GM19239 (cell line): Measurements from ENCODE around the gene PRKCE.

Source experiments
- DNase-seq: peaks from one replicate; pipeline ENCODE4 v3.0.0; 2011; ENCODE audit warnings: low spot score; ENCODE audit not compliant: insufficient read length
- FAIRE-seq: peaks from 2 replicates; lab custom pipeline; 2011; peaks lifted over from hg19 to GRCh38; lab: Jason Lieb, UNC

The PRKCE gene

DNA sequence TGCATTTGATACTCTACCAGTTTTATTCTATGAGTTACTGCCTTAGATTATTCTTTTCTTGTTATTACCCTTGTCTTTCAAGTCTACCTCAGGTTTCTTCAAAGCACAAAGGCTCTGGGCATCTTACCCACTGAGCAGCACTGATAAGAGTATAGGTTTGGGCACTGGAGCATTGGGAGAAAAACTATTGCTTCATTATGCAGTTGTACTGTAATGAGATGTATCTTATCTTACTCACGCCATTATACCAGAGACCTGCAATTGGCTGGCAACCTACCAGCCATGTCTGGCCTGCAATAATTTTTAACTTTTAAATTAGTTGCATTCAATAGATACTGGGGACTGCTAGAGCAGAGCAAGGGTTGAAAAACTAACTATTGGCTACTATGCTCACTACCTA, 21.5 kb upstream of the PRKCE start:
- DNase-seq (no peak), FAIRE-seq (no peak)

DNA sequence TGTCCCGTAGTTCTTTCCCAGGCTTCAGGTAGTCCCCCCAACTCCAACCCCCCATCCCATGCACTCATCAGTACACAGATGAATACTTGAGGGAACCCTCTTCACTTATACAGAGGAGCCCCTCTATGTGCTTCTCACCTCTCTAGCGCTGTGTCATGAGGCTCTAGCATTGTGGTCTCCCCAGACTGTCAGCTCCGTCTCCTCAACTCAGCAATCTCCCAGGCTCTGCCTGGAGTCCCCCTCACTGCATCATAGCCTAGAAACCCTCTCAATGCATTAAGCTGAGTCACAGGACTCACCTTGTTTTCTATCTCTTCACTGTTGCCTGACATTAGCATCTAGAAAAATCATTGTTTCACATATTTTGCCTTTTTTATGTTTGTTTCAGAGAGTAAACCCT, 20.2 kb upstream of the PRKCE start:
- FAIRE-seq (no peak), DNase-seq (no peak)

DNA sequence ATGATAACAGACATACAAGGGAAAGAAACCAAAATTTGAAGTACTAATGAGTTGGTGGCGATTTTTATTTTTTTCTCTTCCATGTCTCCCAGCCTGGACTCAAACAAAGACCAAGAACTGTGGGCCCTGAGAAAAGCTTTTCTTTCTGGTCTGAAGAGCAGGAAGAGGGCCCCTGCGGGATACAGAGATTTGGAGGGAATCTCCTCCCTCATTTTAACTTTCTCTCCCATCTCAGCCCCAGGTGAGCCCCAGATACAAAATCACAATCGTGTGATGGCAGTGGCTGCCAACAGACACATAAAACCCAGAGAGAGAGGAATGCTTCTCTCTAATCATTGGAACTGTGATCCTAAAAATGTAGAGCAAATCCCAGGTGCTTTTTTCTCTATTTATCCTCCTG, 19.5 kb upstream of the PRKCE start:
- FAIRE-seq, result no peak
- DNase-seq, result no peak

DNA sequence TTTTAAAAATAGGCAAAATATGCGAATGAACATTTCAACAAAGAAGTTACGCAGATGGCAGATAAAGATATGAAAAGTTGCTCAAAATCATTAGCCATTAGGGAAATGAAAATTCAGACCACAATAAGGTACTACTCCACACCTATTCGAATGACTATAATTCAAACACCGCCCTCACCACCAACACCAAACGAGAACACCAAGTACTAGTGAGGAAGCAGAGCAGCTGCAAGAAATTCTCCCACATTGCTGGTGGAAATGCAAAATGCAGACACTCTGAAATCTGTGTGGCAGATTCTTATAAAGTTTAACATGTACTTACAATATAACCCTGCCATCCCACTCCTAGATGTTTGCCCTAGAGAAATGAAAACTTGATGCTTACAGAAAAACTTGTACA, 17.3 kb upstream of the PRKCE start:
- DNase-seq (no peak), FAIRE-seq (peak; percentile 62)

DNA sequence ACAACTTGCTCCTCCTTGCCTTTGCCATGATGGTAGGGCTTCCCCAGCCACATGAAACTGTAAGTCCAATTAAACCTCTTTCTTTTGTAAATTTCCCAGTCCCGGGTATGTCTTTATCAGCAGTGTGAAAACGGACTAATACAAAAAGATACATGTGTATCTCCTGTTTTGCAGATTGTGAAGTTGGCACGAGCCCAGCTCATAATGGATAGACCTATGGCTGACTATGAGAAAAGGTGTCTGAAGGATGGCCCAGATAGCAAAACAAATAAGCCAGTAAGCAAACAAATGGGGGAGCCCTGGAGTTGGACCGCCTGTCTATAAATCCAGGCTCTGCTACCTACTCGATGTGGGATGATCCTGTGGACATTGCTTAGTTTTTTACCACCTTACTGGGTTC, 15.5 kb upstream of the PRKCE start:
- FAIRE-seq, result no peak

DNA sequence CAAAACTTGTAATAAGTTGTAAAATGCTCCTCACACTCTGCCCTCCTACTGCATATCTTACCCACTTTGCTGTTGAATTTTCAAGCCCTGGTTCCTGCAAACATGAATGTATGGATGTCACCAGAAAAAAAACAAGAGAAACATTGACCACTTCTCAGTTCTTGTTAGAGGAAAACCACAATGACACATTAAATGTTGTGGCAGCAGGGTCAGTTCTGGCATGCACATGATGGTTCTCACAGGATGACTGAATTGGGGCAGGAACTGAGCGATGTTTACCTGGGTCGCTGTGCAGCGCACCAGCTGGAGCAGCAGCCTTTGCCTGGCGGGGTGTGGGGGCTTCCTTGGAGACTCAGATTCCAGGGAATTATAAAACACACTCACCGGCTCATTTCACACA, 14.0 kb upstream of the PRKCE start:
- DNase-seq, result no peak
- FAIRE-seq, result peak; percentile 79

More for the DNA sequence above, 15.5 kb upstream of the PRKCE start:
- DNase-seq, result no peak

DNA sequence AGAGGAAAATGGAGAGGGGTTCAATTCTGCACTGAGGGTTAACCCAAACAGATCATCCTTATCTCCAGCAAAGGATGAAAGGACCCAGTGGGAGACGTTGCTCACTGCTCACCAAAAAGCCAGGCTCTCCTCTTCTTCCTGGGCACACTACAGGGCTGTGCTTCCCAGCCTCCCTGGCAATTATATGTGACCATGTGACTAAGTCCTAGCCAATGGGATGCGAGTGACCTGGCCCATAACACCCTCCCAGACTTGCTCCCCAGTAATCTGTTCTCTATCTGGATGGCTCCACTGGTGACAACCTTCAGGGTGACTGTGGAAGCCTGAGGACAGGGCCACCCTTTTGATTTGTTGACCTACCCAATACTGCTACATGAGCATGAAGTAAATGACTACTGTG, 10.9 kb upstream of the PRKCE start:
- no peak for FAIRE-seq
- DNase-seq, result no peak

DNA sequence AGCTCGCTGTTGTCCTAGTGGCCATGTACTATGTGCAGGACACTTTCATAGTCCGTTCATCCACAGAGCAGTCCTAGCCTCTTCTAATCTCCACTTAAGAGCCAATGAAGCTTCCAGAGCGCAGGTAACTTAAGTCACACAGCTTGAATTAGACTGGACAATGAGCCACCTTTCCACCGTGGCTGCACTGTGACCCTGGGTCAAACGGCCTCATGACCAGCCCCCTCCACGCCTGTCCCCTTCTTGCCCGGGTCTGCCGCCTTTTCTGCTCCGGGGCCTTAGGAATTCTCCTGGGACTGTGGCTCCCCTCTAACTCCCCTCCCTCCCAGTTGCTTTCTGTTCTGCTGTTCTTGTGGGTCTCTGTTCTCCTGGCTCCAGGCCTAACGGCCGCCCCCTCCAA, 8.4 kb upstream of the PRKCE start:
- no peak for FAIRE-seq

DNA sequence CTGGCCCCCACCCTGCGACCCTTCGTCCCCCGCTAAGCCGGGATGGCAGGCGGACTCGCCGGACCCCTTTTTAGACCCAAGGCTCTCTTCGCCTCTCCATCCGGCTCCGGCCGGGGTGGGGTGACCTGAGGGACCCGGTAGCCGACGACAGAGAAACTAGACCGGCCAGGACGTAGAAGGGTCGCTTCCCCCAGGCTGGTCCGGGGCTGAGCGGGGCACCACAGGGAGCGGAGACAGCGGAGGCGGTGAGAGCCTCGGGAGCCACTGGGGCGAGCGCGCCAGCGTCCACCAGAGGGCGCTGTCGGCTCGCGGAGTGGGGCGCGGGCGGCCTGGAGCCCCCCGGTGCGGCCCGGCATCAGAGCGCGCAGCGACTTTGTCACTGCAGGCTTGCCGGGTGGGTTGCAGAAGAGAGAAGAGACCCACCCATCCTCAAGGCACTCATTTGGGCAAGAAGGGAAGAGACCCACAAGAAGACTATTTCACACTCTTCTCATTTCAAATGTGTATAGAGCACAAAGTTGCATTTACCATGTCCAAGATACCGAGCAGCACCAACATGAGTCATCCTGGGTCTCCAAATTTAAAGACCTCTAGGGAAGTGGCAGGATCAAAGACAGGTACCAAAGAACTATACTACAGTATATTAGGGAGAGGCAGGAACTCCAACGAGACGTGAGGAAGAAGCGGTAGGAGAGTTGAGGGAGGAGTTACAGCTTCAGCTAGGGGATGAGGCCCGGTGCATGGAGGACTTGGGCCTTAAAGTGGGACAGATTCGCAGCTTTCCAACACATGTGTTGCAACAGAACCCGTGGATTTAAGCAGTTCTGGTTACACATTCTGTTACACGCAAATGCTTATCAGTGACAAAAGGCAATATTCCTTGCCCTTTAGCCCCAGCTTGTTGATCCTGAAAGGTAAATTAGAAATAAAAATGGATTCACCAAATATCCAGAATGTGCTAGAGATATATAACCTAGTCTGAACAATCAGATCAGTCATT, 7.6 kb upstream of the PRKCE start:
- FAIRE-seq (peak; percentile 77), DNase-seq (peak; percentile 71)

More for the DNA sequence above, 8.4 kb upstream of the PRKCE start:
- no peak for DNase-seq

DNA sequence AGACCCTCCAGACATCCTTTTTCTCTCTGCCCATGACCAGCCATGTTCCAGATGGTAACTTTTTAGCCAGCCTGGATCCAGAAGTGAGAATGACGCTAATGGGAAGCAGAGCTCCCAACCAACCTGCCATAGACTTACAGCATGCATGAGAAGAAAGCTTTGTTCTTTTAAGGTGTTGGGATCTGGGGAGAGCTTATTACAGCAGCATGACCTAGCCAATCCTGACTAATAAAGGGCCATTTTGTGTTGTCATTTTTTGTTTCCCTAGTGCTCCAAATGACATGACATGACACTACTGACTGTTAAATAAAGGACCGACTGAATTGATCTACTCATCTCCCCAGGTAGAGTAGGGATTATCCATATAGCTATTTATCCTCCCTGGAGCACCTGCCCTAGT, 5.2 kb upstream of the PRKCE start:
- FAIRE-seq (no peak), DNase-seq (no peak)

DNA sequence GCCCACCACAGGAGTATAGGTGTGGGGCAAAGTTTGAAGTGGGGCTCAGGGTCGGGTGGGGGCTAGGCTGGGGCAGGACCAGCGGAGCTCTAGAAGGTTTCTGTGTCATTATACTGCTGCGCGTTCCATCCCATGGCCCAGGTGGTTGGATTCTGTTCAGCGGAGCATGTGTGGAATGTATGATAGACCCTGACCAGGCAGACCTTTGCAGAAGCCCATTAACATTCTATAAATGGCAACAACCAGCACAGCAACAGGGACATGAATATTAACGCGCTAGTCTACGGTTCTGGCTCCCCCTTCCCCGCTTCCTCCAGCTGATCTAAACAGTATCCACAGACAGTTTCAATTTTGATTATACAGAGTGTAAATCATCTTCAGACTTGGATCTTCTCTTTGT, 4.1 kb upstream of the PRKCE start:
- no peak for FAIRE-seq
- DNase-seq, result no peak

DNA sequence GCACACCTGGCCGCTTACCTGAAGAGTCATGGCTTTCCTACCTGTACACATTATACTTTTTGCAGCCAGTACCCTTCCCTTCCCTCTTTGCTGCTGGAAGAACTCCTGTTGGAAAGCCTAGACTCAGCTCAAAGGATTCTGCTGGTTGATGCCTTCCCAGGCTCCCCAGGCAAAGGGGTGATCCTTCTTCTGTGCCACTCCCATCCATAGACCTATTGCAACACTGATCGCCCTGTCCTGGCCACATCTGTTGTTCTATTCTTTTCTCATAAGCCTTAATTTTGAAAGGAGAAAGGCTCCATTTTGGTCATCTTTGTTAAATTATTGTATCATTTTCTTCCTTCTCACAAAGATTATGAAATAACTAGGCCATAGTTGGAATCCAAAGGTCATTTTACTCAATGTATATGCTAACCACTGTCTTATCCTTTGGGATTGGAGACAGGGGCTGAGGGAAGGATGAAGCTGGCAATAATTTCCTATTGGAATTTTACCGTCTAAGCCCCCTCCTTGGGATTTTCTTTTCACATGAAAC, 3.4 kb upstream of the PRKCE start:
- DNase-seq (no peak), FAIRE-seq (no peak)

DNA sequence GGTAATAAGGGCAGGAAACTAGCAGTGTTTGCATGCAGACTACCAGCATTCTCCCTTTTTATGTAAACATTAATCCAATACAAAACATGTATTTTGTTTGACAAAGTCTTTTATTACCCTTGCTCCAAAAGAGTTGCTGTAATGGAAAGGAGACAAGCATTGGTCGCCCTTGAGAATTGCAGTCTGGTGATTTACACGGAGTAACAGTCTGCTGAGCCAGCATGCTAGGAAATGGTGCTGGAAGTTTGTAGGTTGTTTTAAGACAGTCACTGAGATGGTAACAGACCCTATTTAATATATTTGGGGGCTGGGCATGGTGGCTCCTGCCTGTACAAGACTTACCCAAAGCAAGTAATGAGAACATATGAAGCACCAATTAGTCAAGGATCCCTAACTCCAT, 2.8 kb upstream of the PRKCE start:
- DNase-seq, result no peak
- FAIRE-seq, result no peak

DNA sequence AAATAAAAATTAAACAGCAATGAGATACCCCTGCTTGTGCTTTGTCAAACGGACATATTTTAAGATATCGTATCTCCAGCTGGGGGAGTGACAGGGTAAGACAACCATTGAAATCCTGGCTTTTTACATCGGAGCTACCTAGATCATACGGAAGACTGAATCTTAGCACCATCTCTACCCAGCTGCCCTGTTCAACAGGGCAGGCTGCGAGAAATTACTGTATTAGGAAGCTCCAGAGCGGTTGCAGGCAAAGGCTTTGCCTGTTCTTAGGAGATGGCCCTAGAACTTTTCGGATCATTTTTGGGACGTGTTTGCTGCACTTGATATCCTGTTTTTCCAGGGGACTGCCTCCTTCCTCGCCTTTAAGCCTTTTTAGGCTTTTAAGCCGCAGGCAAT, 2.0 kb upstream of the PRKCE start:
- FAIRE-seq, result no peak
- no peak for DNase-seq

DNA sequence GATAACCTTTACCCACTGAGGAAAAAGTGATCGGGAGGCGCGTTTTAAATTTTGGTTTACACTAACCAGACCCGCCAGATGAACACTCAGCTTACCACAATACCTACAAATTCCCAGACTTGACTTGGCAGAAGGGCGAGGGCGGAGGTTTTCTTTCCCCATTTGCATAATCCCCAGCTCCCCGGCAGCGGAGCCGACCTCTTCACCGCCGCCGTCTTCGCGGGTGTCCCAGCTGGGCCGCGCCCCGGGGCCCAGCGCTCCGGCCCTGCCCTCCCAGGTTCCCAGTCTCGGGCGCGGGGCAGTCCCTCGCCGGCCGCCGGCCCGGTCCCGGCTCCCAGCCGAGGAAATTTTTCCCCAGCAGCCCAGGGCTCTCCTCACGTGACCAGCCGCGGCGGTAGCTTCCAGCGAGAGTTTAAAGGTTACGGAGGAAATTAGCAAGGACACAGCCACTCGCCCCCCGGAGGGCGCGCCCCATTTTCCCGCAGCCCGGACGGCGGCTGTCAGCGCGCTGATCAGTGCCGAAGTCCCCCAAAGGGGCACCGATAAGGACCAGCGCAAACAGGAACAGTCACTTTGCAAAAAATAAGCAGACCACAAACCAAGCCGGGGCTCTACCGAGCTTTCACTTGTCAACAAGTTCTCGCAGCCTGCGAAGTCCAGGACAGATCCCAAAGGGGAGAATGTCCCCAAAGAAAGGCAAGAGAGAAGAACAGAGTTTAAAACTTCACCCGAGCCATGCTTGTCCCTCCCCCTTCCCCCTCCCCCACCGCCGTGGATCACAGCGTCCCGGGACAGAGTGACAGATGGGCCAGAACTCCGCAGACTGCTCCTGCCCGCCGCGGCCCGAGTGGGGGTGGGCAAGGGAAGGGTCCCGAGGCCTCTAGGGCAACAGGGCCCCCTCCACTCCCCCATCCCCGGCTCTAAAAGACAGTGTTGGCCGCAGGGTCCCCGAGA, 1.3 kb upstream of the PRKCE start:
- peak; percentile 57 for FAIRE-seq
- no peak for DNase-seq

DNA sequence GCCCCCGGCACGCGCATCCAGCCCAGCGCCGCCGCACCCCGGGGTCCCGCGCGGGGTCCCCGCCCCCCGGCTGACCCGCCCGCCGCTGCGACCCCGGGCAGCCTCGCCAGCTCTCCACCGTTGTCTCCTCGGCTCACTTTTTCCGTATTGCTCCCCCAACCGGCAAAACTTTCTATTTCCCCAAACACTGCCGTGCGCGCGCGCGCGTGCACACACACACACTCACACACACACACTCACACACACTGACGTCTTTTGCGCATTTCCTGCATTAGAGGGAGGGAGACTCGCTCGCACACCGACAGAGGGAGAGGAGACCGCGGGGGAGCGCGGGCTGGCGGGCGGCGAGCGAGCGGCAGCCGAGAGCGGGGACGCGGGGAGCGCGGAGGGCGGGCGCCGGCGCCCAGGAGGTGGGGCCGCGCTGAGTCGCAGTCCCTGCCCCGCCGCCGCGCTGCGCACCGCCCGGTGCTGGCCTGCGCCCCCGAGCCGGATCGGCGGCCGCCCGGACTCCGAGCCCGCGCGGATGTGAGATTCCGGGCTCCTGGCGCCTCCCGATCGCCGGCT, 542 bp upstream of the PRKCE start:
- FAIRE-seq (peak; percentile 95), DNase-seq (peak; percentile 90)

DNA sequence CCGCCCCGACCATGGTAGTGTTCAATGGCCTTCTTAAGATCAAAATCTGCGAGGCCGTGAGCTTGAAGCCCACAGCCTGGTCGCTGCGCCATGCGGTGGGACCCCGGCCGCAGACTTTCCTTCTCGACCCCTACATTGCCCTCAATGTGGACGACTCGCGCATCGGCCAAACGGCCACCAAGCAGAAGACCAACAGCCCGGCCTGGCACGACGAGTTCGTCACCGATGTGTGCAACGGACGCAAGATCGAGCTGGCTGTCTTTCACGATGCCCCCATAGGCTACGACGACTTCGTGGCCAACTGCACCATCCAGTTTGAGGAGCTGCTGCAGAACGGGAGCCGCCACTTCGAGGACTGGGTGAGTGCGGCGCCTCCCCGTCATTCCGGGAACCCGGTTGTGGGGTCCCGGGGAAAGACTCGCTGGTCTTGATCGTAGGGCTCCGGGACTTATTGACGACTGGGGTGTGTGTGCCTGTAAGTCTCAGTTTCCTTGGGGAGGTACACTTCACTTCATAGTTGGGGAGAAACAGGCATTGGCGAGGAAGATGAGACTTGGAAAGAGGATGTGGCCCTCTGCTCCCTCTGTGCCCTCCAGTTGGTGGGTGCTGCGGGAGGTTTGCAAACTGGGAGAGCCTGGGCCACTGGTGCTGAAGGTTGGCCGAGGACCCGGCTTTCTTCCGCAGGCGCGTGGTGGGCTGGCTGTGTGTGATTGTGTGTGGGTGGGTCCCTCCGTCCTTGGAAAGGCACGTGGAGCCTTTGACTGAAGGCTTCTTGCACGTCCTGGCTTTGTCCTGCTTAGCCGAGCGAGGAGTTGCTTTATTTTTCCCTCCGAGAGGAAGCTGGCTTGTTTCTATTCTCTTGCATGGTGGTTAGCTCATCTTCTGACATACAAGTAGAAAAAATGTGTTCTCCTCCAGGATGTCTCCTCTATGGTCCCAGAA, 886 bp downstream of the PRKCE start:
- DNase-seq (no peak), FAIRE-seq (peak; percentile 61)

DNA sequence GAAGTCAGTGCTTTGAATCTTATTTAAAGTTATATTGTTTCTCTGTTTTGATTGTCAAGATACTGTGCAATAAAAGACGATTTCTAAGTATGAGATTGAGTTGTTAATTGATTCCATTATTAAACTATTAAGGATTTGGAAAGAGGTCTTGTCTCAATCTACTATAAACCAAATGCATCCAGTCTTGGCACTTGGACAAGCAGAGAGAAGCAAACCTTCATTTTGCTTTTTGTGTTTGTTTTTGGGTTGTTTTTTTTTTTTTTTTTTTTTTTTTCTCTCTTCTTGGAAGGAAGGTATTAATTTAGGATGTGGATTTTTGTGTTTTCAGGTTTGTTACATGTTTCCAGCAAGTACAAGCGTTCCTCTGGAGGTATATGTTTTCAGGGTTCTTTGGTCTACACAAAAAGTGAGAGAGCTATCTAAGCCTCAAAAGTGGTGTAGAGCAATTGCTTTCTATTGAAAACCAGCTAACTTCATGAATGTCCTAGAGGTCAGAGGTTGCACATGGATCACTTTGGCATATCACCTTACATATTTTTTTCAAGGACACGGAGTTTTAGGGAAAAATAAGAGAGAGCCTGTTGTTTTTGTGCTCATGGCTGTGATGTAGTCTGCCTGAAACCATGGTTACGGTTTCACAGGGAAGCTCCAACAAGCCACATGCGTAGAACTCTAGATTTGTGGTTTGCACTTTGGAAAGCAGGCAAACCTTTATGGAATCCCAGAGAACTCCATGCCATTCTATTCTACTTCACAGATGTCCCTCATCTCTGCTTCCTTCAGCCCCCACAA, 1.8 kb downstream of the PRKCE start:
- DNase-seq, result no peak
- no peak for FAIRE-seq

DNA sequence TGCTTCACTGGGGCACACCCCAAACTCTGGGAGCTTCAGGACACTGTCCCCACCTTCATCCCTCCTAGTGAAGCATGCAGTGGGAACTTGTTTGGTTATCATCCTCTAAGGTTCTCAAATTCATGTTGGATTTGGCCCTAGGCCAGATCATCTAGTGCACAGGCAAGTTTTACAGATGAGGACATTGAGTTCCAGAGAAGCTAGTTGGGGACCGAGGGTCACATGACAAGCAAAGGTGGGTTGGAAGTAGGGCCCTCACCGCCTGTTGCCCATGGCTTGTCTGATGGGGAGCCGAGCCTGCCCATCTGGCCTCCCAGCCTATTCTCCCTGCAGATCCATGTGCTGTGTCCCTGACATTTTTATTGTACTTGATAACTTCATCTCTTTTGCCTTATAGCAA, 2.8 kb downstream of the PRKCE start:
- FAIRE-seq (no peak), DNase-seq (no peak)
